ENCODE results near the gene ANKRD13B.

ANKRD13B gene

DNA sequence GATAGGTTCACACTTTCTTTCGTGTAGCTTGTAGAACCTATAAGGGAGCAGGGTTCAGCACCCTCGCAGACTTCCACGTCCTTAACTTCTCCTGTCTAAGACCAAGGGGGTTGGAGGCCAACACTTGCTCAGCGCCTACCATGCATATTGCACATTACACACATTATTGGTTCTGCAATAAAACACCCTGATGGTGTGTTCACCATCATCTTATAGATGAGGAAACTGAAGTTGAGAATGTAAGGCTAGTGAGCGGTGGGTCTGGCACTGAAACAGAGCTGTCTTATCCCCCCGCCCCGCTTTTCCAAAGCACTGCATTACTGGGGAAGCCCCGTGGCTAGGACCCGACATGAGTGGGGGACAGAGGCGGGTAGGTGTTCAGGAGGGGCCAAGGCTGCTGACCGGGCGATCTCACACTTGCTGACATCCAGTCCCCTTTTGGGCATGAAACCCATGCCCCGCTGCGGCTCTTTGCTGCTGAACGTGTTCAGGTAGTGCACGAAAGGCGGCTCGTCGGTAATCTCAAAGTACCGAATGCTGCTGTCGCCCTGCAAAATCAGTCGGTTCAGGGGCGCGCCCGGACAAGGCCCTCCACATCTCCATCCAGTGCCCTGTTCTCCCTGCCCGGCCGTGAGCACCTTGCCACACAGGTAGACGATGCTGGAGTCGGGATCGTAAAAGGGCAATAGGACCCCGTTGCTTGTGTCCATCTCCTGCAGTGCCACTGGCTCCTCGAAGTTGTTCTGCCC is 23.5 kb downstream of the ANKRD13B start:
- no peak for DNase-seq (ENCODE audit: low read depth in 2 of 2)

DNA sequence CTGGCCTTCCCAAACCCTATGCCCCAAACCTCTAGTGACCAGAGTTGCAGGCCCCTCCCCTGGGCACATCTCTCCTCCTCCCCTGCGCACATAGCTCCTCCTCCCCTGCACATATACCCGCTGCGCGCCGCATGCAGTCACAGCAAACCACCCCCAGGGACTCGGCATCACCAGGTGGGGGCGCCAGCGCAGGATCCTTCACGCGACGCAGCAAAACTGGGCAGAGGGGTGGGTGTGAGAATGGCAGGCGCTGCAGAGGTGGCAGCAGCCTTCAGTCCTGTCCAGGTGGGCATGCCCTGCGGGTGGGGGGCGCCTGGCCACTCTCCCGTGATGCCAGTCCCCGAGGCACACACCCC is 24.2 kb downstream of the ANKRD13B start:
- DNase-seq (ENCODE audit: low read depth in 2 of 2): peak in 1 of 2 experiments; percentile 45

DNA sequence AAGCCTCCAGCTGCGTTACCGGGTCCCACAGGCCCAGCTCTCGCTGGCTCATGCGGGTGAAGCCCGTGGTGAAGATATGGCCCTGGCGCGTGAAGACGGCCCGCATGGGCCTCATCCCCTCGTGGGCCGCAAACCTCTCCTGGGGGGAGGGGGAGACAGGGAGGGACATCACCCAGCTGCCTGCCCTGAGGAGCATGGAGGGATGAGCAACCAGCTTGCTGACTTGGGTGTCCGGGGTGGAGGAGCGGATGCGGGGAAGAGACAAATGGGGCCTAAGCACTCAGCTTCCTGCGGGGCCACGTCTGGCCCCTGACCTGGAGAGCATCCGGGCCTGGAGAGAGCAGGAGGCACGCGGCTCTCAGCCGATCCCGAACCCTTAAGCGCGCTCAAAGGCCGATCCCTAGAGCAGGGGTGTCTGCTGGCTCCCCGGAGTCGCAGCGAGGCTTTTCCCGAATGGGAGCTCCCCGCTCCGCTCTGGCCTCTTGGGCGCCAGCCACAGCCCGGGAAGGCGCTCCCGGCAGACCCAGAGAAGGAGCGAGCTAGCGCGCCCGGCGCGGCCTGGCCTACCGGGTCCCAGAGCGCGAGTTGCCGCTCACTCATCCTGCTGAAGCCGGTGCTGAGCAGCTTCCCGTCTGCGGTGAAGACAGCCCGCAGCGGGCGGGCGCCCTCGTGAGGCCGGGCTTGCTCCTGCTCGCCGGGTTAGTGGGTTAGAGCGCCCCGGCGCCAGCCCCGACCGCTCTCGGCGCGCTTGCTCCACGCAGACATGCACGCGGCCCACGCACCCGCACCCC is 24.7 kb downstream of the ANKRD13B start:
- DNase-seq (ENCODE audit: low read depth in 2 of 2): no peak

DNA sequence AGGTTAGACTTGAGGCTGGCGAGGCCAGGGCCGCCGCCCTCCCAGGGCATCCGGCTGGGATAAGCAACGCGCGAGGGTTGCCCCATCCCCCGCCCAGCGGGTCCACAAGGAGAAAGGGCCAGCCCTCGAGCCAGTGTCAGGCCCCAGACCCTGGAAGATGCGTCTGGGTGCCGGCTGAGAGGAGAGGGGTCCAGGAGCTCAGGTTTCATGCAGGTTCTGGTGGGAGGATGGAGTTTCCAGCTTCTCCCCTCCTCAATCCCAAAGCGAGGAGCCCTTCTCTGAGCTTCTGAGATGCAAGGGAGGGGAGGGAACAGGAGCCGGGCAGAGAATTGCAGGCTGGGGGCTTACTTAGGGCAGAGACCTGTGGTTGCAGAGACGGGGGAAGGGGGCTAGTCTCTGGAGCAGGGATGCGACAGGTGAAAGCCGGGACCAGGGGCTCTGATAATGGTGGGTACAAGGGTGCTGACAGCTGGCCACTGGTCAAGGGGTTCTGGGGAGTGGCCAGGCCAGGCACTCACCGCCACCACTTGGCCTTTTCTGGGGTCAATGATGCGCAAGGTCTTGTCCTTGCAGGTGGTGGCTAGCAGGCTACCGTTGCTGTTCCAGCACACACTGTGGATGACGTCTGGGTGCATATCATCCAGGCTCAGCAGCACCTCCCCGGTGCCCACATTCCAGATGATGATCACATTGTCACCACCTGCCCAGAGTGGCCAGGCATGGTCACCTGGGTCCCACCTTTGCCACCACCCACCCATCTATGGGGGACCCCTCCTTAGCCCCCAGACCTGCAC is 25.5 kb downstream of the ANKRD13B start:
- DNase-seq (ENCODE audit: low read depth in 2 of 2): no peak

DNA sequence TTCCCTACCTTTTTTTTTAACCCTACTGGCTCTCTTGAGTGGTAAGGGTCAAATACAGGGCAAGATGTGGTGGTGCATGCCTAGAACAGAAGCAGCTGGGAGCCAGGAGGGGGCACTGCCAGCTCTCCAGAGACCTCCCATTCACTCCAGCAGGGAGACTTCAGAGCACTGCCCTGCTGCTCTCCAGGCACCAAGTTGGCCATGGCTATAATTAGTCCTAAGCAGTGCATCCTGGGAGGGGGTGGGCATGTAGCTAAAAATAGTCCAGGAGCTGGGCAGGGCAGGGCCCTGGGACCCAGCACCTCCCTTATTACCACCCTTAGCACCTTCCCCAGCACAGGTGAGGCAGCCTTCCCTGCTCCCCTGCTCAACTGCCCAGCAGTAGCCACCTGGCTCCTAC is 26.3 kb downstream of the ANKRD13B start:
- DNase-seq (ENCODE audit: low read depth in 2 of 2): no peak

DNA sequence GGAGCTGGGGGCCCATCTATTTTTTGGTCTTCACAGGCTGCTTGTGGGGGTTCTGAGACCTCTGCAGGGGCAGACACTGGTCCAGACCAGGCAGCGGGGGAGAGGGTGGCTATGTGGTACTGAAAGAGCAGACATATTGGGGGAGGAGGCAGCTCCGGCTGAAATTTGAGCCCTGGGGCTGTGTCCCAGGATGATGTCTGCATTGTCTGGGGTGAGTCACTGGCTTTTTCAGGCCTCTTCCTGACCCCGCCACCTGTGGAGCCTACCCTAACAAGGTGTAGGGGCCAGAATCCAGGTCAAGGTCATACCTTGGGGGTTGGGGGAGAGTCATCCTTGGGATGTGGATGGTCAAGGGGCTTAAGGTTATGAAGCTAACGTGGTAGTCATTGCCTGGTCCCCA is 27.3 kb downstream of the ANKRD13B start:
- DNase-seq (ENCODE audit: low read depth in 2 of 2): no peak

DNA sequence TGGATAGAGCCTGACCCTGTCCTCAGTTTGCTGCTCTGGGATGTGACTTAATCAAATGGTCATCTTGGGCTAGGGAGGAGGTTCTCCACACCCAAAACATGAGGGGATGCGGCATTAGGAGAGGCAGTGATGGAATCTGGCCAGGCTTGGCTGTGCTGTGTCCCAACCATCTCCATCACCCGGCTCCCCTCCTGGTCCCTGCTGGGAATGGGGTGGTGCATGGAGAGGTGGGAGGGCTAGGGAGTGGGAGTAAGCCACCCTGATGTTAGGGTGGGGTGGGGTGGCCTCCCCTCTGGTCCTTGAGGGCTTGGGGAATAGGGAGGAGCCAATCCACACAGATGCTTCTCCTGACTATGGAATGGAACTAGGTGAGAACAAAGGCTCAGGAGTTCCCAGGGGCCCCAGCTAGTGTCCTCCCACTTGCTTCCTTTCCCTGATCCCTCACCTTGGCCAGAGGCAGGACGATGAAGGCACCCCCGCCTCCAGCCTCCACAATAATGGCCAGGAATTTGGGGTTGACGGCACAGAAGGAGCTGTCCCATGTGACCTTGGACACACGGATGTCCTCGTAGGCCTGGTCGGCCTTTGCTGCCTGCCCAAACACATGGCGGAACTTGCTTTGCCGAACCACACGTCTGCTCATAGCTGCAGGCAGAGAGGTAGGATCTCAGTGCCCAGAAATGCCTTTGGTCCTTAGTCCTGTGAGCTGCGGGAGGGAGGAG is 28.0 kb downstream of the ANKRD13B start:
- DNase-seq (ENCODE audit: low read depth in 2 of 2): no peak

DNA sequence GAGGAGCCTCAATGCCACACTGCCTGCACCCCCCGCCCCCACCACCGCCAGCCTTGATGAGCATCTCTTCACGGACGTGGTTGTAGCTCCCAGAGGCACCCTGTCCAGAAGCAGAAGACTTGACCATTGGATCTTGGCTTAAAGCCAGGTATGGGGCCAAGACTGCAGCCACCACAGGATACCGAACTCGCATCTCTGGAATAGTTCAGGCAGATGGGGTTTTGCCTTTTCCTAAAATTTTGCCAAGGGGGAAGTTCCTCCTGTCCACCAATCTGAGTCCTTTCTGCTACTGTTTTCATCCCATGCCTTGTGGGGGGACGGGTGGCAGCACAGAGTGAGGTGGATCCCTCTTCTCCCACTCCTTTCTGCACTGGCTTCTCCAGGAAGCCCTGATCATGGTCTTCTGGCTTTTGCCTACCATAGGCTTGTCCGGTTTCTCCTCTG is 28.8 kb downstream of the ANKRD13B start:
- DNase-seq (ENCODE audit: low read depth in 2 of 2): no peak

DNA sequence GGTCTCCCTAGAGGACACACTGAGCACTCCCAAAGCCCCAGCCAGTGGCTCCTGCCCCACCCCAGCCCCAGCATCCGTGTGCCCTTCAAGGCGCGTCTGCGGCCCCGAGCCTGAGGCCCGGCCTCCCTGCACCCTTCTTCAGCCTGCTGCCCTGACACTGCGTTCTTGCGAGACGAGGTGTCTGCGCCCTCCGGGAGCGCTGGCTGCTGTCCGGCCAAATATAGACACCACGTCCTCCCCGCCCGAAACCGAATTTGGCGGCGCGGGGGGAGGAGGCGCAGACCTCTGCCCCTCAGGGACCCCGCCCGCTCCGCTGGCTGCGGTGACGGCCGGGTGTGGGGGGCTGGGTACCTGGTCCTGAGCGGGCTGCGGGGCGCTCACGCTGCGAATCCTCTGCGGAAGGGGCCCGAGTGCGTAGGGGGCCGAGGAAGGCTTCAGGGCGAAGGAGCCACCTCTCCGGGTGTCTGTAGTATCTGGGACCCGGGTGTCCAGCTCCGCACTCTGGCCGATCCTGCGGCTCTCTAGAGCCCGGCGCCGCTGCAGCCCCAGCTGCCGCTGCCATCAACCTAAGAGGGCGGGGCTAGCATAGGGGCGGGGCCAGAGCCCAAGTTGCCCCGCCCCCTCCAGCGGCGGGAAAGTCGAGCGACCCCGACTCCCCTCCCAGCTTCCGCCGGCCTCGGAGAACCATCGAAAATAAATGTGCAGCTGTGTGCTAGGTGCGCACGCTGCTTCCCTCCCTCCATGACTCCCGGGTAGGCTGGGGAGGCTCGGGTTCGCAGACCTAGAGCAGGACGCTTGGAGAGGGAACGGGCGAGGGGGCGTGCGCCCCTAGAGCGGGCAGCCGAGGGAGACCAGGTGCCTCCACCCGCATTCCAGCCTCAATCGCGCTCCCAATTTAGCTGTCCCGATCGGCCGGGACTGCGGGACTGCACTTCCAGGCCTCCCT is 29.7 kb downstream of the ANKRD13B start, which contains the start of gene CORO6:
TSS of gene CORO6 (minus strand) at position 576 of the 946 bp plus-strand sequence. CDS start 1,491 bp downstream, outside the sequence.
- DNase-seq (ENCODE audit: low read depth in 2 of 2): no peak

DNA sequence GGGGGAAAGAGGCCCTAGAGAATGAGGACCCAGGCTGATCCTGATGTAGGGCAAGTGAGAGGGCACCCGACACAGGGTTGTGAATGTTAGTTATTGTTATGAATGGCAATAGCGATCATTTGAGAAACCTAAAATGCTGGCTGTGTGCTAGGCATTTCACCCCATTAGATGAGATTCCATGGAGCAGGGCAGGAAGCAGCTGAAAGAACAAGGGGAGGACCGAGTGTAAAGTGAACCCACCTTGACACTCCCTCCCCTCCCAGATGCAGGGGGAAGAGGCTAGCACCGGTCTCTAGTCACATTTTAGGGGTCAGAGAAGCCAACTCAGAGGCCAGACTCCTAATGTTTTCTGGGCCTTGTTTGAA is 30.3 kb downstream of the ANKRD13B start:
- no peak for DNase-seq (ENCODE audit: low read depth in 2 of 2)

DNA sequence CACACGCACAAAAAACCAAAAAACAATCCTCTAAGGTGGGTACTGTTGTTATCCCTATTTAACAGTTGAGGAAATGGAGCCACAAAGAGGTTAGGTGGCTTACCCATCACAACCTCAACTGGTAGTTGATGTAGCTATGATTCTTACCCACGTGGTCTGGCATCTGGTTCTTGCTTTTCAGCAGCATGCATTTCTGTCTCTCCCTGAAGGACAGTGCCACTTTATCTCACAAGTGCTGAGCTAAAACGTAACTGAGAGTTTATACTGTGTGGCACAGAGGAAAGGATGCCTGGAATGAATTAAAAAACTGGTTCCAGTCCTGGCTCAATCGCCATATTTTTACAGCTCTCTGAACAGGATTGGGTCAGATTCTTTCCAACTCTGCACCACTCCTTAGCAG is 31.7 kb downstream of the ANKRD13B start:
- no peak for DNase-seq (ENCODE audit: low read depth in 2 of 2)

DNA sequence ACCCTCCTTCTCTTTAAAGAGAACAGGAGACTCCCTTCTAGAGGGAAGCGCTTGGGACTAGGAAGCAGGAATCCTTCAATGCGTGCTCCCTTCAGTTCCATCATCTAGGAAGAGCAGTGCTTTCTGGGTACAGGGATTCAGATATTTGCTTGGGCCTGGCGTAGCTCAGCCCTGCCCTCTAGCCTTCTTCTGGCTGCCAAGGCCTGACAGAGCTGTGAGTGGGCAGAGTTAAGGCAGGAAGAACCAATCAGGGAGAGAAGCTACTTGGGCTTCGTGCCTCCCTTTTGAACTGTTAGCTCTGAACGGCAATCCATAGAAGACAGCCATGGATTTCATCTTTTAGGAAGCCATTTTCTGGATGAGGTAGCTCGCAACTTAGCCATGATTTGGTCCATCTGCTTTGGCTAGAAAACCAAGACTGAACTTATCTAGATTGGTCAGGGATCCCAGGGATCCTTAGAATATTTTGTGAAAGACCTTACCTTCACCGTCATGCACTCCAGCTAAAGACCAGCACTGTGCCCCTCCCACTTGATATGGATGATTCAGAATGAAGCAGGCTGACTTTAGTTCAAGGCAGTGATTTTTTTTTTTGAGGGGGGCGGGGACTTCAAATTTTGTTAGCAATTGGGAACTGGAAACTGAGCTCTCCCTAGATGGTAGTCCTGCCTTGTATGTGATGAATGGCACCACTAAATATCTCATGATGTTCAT is 32.3 kb downstream of the ANKRD13B start:
- DNase-seq (ENCODE audit: low read depth in 2 of 2): no peak

DNA sequence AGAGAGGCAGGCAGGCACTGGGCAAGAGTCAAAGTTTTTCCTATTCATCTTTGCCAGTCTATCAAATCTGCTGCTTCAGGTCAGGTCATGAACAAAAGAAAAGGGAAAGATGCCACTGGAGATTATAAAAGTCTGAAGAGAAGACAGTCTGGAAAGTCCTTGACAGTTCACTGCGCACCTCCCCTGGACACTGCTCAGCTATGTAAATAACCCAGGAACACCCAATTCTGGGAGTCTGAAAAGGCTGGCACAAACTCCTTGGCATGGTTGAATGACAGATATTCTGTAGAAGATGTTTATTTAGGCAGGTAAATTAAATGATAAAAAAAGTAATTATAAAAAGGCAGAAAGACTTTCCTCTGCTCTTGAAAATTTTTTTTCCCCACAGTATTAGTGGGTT is 35.0 kb downstream of the ANKRD13B start:
- DNase-seq (ENCODE audit: low read depth in 2 of 2): no peak

DNA sequence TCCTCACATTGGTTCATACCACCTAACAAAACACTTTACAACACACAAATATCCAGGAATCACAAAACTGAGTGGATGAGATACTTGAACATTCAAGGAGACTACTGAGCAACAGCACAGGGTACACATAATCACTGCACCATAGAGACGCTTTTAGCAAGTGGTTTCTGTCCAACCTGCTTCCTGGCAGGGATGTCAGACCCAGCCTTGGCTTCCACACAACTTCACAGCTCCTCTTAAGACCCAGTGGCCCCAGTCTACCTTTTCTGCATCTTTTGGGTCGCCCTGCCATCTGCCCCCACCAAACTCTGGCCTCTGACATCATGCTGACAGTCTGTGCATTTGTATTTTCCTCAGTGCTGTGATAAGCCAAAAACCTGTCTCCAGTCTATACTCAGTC is 35.7 kb downstream of the ANKRD13B start:
- no peak for DNase-seq (ENCODE audit: low read depth in 2 of 2)

DNA sequence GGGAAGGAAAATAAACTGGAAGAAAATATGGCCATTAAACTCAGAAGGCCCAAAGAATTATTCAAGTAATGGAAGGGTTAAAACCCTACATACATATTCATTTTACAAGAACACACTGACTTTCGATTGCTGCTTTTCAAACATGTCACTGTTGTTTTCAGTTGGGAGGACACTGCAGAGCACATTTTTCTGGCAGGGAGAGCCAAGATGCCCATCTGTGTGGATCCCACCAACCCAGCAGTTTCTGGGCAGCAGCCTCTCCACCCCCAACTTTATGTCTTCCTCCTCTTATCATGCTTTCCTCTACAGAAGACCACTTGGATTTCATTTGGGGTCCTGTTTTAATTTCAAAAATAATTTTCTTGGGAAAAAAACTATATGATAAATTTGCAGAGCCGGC is 36.9 kb downstream of the ANKRD13B start:
- no peak for DNase-seq (ENCODE audit: low read depth in 2 of 2)

DNA sequence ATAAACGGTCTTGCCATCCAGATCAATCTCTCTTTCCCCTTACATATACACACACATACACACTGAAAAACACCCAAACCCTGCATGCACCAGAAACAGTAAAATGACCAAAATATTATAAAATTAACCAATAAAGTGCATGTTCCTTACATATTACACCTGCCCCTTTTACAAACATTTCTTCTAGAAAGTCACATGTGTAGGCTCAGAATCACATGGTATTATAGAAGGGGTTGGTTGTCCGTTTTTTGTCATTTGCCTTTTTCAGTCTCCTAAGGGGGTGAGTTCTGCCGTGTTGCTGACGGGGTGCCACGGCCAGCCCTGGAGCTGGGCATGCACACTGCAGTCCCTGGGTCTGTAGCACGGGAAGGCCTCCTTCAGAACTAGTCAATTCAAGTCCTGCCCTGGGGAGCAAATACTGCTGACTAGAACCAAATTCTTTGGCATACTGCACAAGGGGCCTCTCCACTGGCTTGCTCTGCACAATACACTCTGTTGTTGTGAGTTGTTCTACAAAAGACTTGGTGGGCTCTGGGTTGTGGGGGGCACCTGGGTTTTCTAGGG is 37.8 kb downstream of the ANKRD13B start:
- DNase-seq (ENCODE audit: low read depth in 2 of 2): no peak

DNA sequence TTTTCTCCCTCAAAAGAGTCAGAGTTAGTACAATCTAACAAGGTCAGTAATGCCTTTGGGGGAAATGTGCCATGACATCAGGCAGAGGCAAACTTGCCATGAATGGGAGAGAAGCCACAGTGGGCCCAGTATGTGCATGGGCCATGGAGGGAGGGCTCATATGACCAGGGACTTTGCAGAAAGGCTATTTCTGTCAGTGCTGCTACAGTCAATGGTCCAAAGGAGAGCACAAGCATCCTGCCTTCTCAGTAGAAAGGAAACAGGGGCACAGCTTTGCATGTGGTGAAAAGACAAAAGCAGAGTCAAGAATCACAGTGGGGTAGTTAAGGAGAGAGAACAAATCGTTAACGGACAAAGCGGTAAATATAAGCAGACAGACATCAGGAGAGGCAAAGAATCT is 41.0 kb downstream of the ANKRD13B start:
- no peak for DNase-seq (ENCODE audit: low read depth in 2 of 2)

DNA sequence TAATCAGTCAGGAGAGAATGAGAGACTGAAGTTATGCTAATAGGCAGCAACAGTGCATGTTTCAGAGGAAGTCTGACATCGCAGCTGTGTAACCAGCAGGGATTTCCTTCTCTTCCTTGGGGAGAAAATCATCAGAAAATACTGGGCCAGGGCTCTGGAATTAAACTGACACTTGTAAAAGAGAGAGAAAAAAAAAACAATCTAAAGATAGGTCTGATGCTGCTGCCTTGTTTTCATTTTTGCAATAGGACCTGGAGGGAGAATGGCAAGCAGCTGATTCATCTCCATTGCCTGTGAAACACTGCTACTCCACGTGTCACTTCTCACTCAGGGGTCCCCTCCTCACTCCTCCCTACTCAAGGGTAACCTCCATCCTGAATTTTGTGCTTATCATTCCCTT is 47.5 kb downstream of the ANKRD13B start:
- no peak for DNase-seq (ENCODE audit: low read depth in 2 of 2)

DNA sequence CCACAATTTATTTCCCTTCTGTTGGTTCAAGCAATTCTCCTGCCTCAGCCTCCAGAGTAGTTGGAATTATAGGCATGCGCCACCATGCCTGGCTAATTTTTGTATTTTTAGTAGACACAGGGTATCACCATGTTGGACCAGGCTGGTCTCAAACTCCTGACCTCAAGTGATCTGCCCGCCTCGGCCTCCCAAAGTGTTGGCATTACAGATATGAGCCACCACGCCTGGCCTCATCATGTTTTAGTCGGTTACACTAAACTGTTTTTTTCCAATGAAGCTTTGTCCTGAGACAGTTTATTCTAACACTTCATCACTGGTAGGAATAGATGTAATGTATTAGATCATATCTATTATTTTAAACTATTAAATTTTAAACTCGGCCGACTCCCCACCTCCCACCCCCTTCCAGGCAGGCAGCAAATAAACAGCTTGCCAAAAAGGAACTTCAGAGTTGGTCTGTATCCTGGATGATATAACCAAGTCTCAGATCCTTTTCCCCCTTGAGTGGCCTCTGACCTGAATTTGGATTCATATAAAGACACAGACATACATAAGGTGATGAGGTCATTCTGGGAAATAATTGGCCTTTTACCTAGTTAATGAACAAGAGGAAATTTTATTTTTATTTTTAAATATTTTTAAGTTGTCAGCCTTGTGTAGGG is 48.2 kb downstream of the ANKRD13B start:
- no peak for DNase-seq (ENCODE audit: low read depth in 2 of 2)

All from fibroblast of skin of left quadriceps (primary cell).